ENCODE results near the gene LRMDA. TPM values are rescaled to one million over a fixed set of nuclear protein-coding genes. Genes with fewer than 3 reads are reported as not detected.

Gene LRMDA
- total RNA-seq, 1 experiment from 2014 or later, result 1.2 TPM

DNA sequence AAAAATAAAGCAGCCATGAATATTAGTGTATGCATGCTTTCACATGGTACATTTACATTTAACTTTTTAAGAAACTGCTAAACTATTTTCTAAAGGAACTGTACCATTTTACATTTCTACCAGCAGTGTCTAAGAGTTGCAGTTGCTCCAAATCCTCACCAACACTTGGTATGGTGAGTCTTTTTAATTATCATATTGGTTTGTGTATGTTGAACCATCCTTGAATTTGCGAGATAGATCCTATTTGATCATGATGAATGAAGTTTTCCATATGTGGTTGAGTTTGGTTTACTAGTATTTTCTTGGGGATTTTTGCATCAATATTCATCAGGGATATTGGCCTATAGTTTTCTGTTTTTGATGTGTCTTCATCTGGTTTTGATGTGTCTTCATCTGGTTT is 1057.2 kb downstream of the LRMDA start:
- Histone ChIP-seq H3F3A (ENCODE audit: low read length, unreplicated experiment) (no peaks in the 10 kb centered on the region), H3K27me3 (ENCODE audit: low read length) (peaks cover 32% of the 10 kb centered on the region), H3K4me2 (ENCODE audit: low read length) (no peak overlapping the region), H3K4me1 (ENCODE audit: insufficient read depth, low read length) (no peaks in the 10 kb centered on the region), H2AFZ (ENCODE audit: low read length) (no peak overlapping the region), H3K27ac (ENCODE audit: low read length) (no peak overlapping the region), H3K4me3 (ENCODE audit: low read length) (no peak overlapping the region), H3K9ac (ENCODE audit: low read length) (no peak overlapping the region), H4K20me1 (ENCODE audit: low read length) (no peaks in the 10 kb centered on the region), H3K9me2 (replicated peaks; ENCODE audit: low read length) (no peaks in the 10 kb centered on the region), H3K79me2 (ENCODE audit: low read length) (no peaks in the 10 kb centered on the region), H3K9me3 (ENCODE audit: low read length) (peaks cover 28% of the 10 kb centered on the region), H3K36me3 (ENCODE audit: low read depth, low read length) (no peaks in the 10 kb centered on the region)
- DNase-seq, result no peak
- intact Hi-C loops (cut with micrococcal nuclease), result no loop called here
- CTCF ChIA-PET, result no interaction called here
- BruUV-seq (replicated peaks), result no TSS peak
- POLR2A ChIA-PET (ENCODE audit: unreplicated experiment), result no interaction called here
- no peak for TF ChIP-seq EZH2 (IDR thresholded peaks at IDR 0.05; ENCODE audit: low read length, unreplicated experiment)
- no peak for TF ChIP-seq EZH2phosphoT487 (IDR thresholded peaks at IDR 0.05; ENCODE audit: borderline replicate concordance, low read length)
- TF ChIP-seq, protein P1, sequence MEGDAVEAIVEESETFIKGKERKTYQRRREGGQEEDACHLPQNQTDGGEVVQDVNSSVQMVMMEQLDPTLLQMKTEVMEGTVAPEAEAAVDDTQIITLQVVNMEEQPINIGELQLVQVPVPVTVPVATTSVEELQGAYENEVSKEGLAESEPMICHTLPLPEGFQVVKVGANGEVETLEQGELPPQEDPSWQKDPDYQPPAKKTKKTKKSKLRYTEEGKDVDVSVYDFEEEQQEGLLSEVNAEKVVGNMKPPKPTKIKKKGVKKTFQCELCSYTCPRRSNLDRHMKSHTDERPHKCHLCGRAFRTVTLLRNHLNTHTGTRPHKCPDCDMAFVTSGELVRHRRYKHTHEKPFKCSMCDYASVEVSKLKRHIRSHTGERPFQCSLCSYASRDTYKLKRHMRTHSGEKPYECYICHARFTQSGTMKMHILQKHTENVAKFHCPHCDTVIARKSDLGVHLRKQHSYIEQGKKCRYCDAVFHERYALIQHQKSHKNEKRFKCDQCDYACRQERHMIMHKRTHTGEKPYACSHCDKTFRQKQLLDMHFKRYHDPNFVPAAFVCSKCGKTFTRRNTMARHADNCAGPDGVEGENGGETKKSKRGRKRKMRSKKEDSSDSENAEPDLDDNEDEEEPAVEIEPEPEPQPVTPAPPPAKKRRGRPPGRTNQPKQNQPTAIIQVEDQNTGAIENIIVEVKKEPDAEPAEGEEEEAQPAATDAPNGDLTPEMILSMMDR (conservative IDR thresholded peaks at IDR 0.05; ENCODE audit: low read depth, low read length), result no peak
- ATAC-seq, result no peak

DNA sequence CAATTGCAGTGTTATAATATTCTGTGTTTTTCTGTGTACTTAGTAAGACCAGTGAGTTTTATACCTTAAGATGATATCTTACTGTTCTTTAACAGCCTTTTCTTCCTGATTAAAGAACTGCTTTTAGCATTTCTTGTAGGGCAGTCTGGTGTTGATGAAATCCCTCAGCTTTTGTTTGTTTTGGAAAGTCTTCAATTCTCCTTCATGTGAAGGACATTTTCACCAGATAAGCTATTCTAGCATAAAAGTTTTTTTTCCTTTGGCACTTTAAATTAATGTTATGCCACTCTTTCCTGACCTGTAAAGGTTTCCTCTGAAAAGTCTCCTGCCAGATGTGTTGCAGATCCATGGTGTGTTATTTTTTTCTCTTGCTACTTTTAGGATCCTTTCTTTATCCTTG is 1059.8 kb downstream of the LRMDA start:
- H3K36me3 ChIP-seq (ENCODE audit: low read depth, low read length), result no peaks in the 10 kb centered on the region
- DNase-seq (no peak), ATAC-seq (no peak)
- no peaks in the 10 kb centered on the region for H4K20me1 ChIP-seq (ENCODE audit: low read length)
- no peaks in the 10 kb centered on the region for H3F3A ChIP-seq (ENCODE audit: low read length, unreplicated experiment)
- H2AFZ ChIP-seq (ENCODE audit: low read length), result no peak overlapping the region
- H3K27me3 ChIP-seq (ENCODE audit: low read length), result peaks cover 7% of the 10 kb centered on the region
- no peak overlapping the region for H3K27ac ChIP-seq (ENCODE audit: low read length)
- no peak overlapping the region for H3K4me3 ChIP-seq (ENCODE audit: low read length)
- ChIA-PET POLR2A (ENCODE audit: unreplicated experiment) (no interaction called here), CTCF (no interaction called here)
- H3K9ac ChIP-seq (ENCODE audit: low read length), result no peak overlapping the region
- H3K4me2 ChIP-seq (ENCODE audit: low read length), result no peak overlapping the region
- H3K9me2 ChIP-seq (replicated peaks; ENCODE audit: low read length), result no peaks in the 10 kb centered on the region
- H3K79me2 ChIP-seq (ENCODE audit: low read length), result no peaks in the 10 kb centered on the region
- intact Hi-C loops (cut with micrococcal nuclease), result no loop called here
- BruUV-seq (replicated peaks), result no TSS peak
- peaks cover 45% of the 10 kb centered on the region for H3K9me3 ChIP-seq (ENCODE audit: low read length)
- TF ChIP-seq EZH2 (IDR thresholded peaks at IDR 0.05; ENCODE audit: low read length, unreplicated experiment) (no peak), EZH2phosphoT487 (IDR thresholded peaks at IDR 0.05; ENCODE audit: borderline replicate concordance, low read length) (no peak)
- TF ChIP-seq, protein P1 (conservative IDR thresholded peaks at IDR 0.05; ENCODE audit: low read depth, low read length), result no peak
- no peaks in the 10 kb centered on the region for H3K4me1 ChIP-seq (ENCODE audit: insufficient read depth, low read length)

DNA sequence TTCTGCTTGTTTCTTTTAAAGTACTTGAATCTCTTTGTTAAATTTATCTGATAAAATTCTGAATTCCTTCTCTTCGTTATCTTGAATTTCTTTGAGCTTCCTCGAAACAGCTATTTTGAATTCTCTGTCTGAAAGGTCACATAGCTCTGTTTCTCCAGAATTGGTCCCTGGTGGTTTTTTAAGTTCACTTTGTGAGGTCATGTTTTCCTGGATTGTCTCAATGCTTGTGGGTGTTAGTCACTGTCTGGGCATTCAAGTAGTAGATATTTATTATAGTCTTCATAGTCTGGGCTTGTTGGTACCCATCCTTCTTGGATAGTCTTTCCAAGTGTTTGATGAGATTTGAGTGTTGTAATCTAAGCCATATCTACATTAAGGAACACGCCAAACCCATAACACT is 1060.6 kb downstream of the LRMDA start:
- Histone ChIP-seq H3K36me3 (ENCODE audit: low read depth, low read length) (no peaks in the 10 kb centered on the region), H3K9me2 (replicated peaks; ENCODE audit: low read length) (no peaks in the 10 kb centered on the region), H3K4me3 (ENCODE audit: low read length) (no peak overlapping the region), H3K9me3 (ENCODE audit: low read length) (peaks cover 53% of the 10 kb centered on the region), H3K27ac (ENCODE audit: low read length) (no peak overlapping the region), H2AFZ (ENCODE audit: low read length) (no peak overlapping the region), H4K20me1 (ENCODE audit: low read length) (no peaks in the 10 kb centered on the region), H3K4me2 (ENCODE audit: low read length) (no peak overlapping the region), H3K27me3 (ENCODE audit: low read length) (no peaks in the 10 kb centered on the region), H3K79me2 (ENCODE audit: low read length) (no peaks in the 10 kb centered on the region), H3F3A (ENCODE audit: low read length, unreplicated experiment) (no peaks in the 10 kb centered on the region), H3K9ac (ENCODE audit: low read length) (no peak overlapping the region), H3K4me1 (ENCODE audit: insufficient read depth, low read length) (no peaks in the 10 kb centered on the region)
- no TSS peak for BruUV-seq (replicated peaks)
- intact Hi-C loops (cut with micrococcal nuclease), result no loop called here
- TF ChIP-seq EZH2phosphoT487 (IDR thresholded peaks at IDR 0.05; ENCODE audit: borderline replicate concordance, low read length) (no peak), EZH2 (IDR thresholded peaks at IDR 0.05; ENCODE audit: low read length, unreplicated experiment) (no peak)
- TF ChIP-seq, protein P1 (conservative IDR thresholded peaks at IDR 0.05; ENCODE audit: low read depth, low read length), result no peak
- ChIA-PET POLR2A (ENCODE audit: unreplicated experiment) (no interaction called here), CTCF (no interaction called here)
- DNase-seq (peak; percentile 32), ATAC-seq (no peak)
